ENCODE results near the gene PDE8A. TPM values are rescaled to one million over a fixed set of nuclear protein-coding genes. Genes with fewer than 3 reads are reported as not detected.

The PDE8A gene
- total and polyA plus RNA-seq, 2 of the 13 experiments (the other 11 are each of a cell fraction or from before 2014, with no cell fraction given), result 26.3 to 48.5 TPM

GRCh38 chr15:84981054-84981710 is 474 bp upstream of the PDE8A start (continued):
- TF ChIP-seq ZBTB46 (CRISPR knock-in tag; IDR thresholded peaks at IDR 0.05; ENCODE audit: borderline replicate concordance) (no peak), MLLT10 (CRISPR knock-in tag; IDR thresholded peaks at IDR 0.05) (no peak), SIN3A (IDR thresholded peaks at IDR 0.05; ENCODE audit: borderline replicate concordance, low read depth, low read length) (no peak), TCF7L2 (IDR thresholded peaks at IDR 0.05; ENCODE audit: low read depth, low read length) (no peak), MAZ (IDR thresholded peaks at IDR 0.05; ENCODE audit: borderline replicate concordance, low read depth, low read length) (peak; percentile 92), MAZ (CRISPR knock-in tag; IDR thresholded peaks at IDR 0.05; ENCODE audit: low read depth) (peak; percentile 93), ZNF720 (CRISPR knock-in tag; IDR thresholded peaks at IDR 0.05) (no peak), ELF4 (CRISPR knock-in tag; IDR thresholded peaks at IDR 0.05; ENCODE audit: borderline replicate concordance) (no peak; the same call in 1 of the 2 replicates), RFXAP (CRISPR knock-in tag; IDR thresholded peaks at IDR 0.05; ENCODE audit: borderline replicate concordance) (peak; percentile 62), ZMAT3 (CRISPR knock-in tag; conservative IDR thresholded peaks at IDR 0.05) (peak; percentile 79; the same call in 1 of the 2 replicates), TBX2 (CRISPR knock-in tag; IDR thresholded peaks at IDR 0.05; ENCODE audit: borderline replicate concordance) (peak; percentile 94), CEBPG (CRISPR knock-in tag; IDR thresholded peaks at IDR 0.05) (0 out of 2 replicates have a peak, but pooled peaks have one; percentile 15), ARID3A (IDR thresholded peaks at IDR 0.05; ENCODE audit: low read depth, low read length) (no peak), ZNF670 (CRISPR knock-in tag; IDR thresholded peaks at IDR 0.05; ENCODE audit: borderline replicate concordance) (peak; percentile 85), SAP130 (CRISPR knock-in tag; IDR thresholded peaks at IDR 0.05; ENCODE audit: low read depth) (peak; percentile 62), EP300 (IDR thresholded peaks at IDR 0.05; ENCODE audit: low read depth in 2 of 2, low read length in 2 of 2) (peak in 1 of 2 experiments; percentile 24; a peak in 2 of 4 replicates), EP300 (CRISPR knock-in tag; IDR thresholded peaks at IDR 0.05; ENCODE audit: borderline replicate concordance) (0 out of 2 replicates have a peak, but pooled peaks have one; percentile 12), NFIC (IDR thresholded peaks at IDR 0.05; ENCODE audit: low read length) (no peak), LBX2 (CRISPR knock-in tag; IDR thresholded peaks at IDR 0.05; ENCODE audit: borderline replicate concordance) (no peak; the same call in 1 of the 2 replicates), ZBTB49 (CRISPR knock-in tag; IDR thresholded peaks at IDR 0.05; ENCODE audit: borderline replicate concordance) (no peak), ZNF629 (CRISPR knock-in tag; conservative IDR thresholded peaks at IDR 0.05) (peak; percentile 30; the same call in 1 of the 2 replicates), ZNF12 (CRISPR knock-in tag; IDR thresholded peaks at IDR 0.05) (no peak), ARNT (IDR thresholded peaks at IDR 0.05) (no peak)
